SKM-1 treated with dmso at 0.1 percent for 144 hours (cell line): Measurements from ENCODE around the gene HARBI1.

Source experiments
- DNase-seq: peaks from one replicate; lab custom pipeline; 2025; ENCODE audit not compliant: unreplicated experiment; lab: John Stamatoyannopoulos, UW

Gene HARBI1

DNA sequence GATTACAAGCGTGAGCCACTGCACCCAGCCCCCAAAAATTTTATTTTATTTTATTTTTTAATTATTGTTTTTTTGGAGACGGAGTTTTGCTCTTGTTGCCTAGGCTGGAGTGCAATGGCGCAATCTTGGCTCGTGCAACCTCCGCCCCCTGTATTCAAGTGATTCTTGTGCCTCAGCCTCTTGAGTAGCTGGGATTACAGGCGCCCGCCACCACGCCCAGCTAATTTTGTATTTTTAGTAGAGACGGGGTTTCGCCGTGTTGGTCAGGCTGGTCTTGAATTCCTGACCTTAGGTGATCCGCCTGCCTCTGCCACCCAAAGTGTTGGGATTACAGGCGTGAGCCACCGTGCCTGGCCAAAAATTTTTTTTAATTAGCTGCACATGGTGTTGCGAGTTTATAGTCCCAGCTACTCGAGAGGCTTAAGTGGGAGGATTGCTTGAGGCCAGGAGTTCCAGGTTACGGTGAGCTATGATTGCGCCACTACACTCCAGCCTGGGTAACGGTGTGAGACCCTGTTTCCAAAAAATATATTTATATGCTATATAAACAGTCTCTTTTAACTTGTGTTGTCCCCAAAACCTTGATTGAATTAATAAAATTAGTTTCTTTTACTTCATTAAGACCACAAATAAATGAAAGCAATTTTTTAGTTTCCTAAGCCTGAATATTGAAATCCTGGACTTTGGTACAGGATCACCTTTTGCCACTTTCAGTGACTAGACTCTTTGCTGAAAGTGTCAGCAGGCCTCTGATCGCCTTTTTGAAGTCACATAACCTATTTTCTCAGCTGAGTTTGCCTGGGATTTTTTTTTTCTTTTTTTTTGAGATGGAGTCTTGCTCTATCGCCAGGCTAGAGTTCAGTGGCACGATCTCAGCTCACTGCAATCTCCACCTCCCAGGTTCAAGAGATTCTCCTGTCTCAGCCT is 16.5 kb upstream of the HARBI1 start:
- no peak for DNase-seq

DNA sequence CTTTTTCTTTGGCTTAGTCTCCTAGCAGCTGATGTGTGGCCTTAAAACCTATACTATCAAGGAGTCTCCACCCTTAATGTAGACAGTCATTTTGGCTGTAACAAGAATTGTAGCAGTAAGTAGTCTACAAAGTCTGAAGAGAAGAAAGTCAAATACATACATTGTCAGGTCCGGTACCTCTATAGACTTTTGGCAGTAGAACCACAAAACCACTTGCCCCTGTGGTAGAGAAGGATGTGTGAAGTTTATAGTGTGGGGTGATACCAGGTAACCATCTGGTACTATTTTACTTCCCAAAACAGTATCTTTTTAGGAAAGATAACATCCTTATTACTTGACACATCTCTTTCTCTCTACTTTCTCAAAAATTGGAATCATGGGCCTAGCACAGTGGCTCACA is 15.5 kb upstream of the HARBI1 start:
- DNase-seq: no peak

DNA sequence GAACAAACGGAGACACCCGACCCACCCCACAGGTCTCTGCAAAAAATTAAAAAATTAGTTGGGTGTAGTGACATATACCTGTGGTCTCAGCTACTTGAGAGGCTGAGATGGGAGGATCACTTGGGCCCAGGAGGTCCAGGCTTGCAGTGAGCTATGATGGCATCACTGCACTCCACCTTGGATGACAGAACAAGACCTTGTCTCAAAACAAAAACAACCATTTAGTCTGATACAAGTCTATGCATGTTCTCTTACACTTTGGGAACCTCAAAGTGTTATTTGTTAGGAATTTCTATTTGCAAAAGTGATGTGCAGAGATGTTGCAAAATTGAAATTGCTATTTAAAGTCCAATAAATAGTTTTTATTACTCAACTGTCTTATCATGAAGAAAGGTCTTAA is 14.6 kb upstream of the HARBI1 start:
- DNase-seq: no peak

DNA sequence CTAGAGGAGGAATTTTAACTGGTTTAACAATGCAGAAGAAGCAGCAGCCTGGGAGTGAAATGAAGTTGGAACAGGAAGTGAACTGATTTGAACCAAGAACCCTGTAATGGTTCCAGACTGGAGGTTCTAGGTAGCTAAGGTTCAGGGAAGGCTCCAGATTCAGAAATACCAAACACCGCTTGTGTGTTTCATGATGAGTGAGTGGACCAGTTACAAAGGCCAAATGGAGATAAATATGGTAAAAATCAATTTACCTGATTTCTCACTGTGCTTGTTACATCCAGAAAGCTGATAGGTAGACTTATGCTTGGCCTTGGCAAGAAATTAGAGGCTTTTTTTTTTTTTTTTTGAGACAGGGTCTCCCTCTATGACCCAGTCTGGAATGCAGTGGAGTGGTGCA is 13.2 kb upstream of the HARBI1 start:
- DNase-seq: no peak

- DNase-seq: no peak
Measured at GRCh38 chr11:46628961-46629360, 11.9 kb upstream of the HARBI1 start.

- DNase-seq: no peak
Measured at GRCh38 chr11:46625406-46625805, 8.4 kb upstream of the HARBI1 start.

DNA sequence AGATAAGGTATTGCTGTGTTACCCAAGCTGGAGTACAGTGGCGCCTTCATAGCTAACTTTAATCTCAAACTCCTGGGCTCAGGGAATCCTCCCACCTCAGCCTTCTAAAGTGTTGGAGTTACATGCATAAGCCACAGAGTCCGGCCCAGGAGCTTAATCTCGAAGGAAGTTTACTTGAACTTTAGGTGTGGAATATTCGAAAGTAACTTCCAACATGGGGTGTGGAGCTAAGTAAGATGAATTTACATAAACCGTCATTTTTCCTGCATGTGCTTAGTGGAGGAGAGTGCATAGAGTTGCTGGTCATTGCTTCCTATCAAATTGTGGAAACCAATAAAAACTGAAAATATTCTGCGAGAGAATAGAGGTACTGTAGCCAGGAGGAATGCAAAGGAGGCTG is 1.8 kb upstream of the HARBI1 start:
- no peak for DNase-seq

GRCh38 chr11:46617972-46618314 is 916 bp upstream of the HARBI1 start:
- no peak for DNase-seq

DNA sequence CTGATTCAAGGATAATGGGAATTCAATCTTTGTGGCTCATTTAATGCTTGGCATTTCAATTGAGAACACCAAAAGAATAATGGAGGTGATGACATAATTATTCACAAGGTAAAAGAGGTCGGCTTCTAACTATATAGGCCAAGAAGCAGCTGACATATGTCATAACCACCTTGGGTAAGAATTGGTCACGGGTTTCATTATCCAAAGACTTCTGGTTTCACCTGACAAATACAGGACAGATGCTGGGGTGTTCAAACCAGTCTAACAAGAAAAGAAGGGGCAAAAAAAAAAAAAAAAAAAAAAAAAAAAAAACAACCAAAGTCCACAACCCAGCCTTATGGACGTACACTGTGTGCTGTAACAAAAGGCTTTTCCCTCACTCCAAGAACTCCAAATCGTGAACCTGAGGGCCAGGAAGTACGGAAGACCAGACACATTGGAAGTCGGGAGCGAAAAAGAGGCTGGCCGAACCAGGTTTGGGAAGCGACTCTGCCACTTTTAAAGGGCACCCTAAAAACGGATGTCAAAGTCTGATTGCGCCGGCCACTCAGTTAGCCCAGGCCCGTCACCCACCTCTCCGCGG is 385 bp downstream of the HARBI1 start:
- DNase-seq: no peak

GRCh38 chr11:46615756-46616155 is 1.3 kb downstream of the HARBI1 start:
- DNase-seq: no peak

DNA sequence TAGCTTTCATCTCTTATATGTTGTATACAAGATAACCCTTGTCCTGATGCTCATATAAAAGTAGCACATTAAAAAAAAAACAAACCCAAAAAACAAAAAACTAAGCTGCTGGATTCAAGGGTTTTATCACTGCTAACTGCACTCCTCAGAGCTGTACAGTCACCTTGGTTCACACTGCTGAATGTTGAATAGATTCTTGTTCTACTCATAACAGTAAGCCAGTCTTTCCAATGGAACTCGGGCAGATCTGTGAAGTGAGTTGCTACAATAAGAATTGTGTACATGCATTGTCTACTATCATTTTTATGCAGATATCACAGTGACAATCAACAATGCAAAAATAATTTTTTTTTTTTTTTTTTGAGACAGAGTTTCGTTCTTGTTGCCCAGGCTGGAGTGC is 4.7 kb downstream of the HARBI1 start:
- no peak for DNase-seq

- DNase-seq: no peak
Measured at GRCh38 chr11:46611526-46612304, 5.3 kb downstream of the HARBI1 start.

GRCh38 chr11:46609386-46609785 is 7.6 kb downstream of the HARBI1 start:
- DNase-seq: no peak

DNA sequence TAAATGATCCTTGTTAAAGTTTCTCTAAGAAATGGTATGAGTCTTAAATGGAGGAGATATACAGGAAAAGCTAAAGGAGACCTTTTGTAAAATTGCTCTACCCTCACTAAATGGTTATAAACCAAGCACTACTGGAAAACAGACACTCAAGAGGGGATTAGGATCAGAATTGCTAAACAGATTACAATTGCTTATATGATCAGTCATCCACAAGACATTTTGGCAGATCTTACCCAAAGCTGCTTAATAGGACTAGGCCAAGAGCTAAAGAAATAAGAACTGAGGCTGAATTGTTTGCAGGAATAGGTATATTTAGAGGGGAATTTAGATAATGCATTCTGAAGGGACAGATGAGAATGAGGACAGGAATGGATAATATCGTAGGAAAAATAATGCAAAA is 9.5 kb downstream of the HARBI1 start:
- DNase-seq: no peak

- no peak for DNase-seq
Measured at GRCh38 chr11:46604796-46605195, 12.2 kb downstream of the HARBI1 start.

GRCh38 chr11:46603704-46604308 is 13.2 kb downstream of the HARBI1 start:
- no peak for DNase-seq

- DNase-seq: no peak
Measured at GRCh38 chr11:46601129-46601528, 15.9 kb downstream of the HARBI1 start.

DNA sequence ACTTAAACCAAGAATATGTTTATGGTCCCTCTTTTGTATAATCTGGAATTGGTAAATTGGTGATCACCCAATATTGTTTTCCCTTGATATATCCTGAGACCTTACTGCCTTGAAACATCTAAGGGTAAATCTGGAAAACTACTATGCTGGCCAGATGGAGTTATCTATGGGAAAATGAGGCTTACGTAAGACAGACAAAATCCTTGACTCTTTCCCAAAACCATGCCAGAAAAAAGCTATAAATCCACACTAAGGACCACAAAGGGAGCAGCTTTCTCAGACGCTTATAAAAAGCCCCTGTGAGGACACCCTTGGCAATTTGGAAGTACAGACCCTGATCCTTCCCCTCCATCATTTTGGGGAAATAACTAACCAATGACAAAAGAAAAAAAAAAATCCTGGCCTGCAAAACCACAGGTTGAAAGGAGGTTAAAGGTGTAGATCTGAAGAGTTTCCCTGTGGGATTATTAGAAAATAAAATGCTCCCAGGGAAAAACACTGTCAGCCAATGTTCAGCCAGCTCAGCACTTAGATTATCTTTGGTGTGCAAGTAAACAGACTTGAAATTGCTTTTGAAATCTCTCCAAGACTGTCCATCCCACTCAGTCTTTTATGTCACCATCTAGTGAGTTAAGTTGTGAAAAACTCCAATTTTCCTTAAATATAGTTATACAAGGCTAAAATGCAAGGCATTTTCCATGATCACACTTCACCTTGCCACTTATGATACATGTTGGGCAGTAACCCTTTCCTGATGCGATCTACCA is 16.6 kb downstream of the HARBI1 start:
- DNase-seq: no peak

- no peak for DNase-seq
Measured at GRCh38 chr11:46599340-46600193, 17.5 kb downstream of the HARBI1 start.
